C4-2B (cell line): ENCODE data around the gene FOXD4L4.
"Not testable (repeated sequence)": the region's sequence is repeated elsewhere in the genome, so short reads cannot be mapped to it uniquely, and the experiment has no call there.

Experiments used
- CTCF ChIP-seq: fragments of 450-650 bp; conservative IDR thresholded peaks from 2 replicates; pipeline ENCODE4 v1.5.1; 2017; ENCODE audit warnings: mild to moderate bottlenecking
- ZFX ChIP-seq: fragments of 450-650 bp; IDR thresholded peaks from 2 replicates; pipeline ENCODE4 v1.6.1; 2017

GRCh38 chr9:65737096-65737564, at the start of gene FOXD4L4:
- TF ChIP-seq CTCF, ZFX: not testable (repeated sequence)
